Activated CD4-positive, alpha-beta T cell treated with anti-CD3 and anti-CD28 coated beads, Interleukin-2, amount 50 U/mL, for 16 hours (primary cell): Measurements from ENCODE around the gene CCNC.
"Not testable (repeated sequence)": the region's sequence is repeated elsewhere in the genome, so short reads cannot be mapped to it uniquely, and the experiment has no call there.

Experiments used
- DNase-seq: peaks from one replicate; pipeline ENCODE4 v3.0.0-alpha.2; 2020

CCNC gene

DNA sequence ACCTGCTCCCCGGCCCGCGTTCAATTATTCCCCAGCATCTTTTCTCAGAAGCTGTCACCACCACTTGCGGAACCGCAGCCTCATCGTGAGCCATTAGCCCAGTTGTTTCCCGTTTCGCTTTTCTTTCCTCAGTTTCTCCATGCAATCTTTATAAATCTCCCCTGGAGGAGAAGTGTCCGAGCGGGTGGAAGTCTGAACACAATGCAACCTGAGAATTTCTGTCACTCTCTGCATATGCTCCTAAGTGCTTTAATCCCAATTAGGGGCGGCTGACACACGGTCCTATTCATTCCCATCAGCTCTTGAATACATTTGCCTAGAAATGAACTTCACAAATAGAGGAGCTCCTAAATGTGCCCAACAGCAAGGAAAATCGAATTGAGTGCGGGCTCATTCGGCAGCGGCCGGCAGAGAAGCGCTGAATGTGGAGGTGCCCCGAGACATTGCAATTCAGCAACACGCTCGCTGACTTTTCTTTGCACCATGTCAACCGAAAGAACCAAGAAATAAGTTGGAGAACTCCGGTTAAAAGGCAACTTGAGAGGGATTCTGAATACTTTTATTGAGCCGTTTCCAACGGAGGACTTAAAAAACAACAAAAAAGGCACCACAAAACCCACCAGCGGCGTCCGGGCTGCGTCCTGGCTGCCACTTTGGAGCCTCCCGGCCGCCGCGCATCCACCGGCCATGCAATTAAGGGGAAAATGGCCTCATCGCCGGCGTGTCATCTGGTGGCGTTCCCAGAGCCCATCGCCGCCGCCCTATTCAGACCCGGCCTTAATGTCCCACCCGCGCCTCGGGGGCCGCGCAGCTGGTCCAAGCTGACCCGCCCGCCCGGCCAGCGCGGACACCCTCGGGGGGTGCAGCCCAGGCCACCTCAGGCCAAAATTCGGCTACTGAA, 34.3 kb upstream of the CCNC start:
- no peak for DNase-seq

DNA sequence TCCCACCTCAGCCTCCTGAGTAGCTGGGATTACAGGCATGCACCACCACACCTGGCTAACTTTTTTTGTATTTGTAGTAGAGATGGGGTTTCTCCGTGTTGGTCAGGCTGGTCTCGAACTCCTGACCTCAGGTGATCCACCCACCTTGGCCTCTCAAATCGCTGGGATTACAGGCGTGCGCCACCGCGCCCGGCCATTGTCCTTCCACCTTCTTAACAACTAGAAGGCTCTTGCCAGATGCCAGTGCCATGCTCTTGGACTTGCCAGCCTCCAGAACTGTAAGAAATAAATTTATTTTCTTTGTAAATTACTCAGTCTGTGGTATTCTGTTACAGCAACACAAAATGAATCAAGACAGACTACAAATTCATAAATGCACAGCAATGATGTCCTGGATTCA, 26.2 kb upstream of the CCNC start:
- DNase-seq = not testable (repeated sequence)

DNA sequence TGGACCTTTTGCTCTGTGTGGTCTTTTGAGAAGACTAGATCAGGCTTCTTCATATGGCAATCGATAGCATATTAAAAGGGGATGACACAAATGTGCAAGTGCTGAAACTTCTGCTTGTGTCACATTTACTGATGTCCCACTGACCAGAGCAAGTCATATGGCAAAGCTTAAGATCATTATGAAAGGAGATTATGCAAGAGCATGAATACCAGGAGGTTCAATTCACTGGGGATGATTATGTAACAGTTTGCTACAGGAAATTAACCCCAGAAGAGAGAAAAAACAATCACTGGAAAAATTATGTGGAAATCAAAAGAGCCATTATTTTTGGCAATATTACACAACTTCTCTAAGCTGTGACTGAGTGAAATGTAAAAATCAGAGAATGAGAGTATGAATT, 24.4 kb upstream of the CCNC start:
- no peak for DNase-seq

DNA sequence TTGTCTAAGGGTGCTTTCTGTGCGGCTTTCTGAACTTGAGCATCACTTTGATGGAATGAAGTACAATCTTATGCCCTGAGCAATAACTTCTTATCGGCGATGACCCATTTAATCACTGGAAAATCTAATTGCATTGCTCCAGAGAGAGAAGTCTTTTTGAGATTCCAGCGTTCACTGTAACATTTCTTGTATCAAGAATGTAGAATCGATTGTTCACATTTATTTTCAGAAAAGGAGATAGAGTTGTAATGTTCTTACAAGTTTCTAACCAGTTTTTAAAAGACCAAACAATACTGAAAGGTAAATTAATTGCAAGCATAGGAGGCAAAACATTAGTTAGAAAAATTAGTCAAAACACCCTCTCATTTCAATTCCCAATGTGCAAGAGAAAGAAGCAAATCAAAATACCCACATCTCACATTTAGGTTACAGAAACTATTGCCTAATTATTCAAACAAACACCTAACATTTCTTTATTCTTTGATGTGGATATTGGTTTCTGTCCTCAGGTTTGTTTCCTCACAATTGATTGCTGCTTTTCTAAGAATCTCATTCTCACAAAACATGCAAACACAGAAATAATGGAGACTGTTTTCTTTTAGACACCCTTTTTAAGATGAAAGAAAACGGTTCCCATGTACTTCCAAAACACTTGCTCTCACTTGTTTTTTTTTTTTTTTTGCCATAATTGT, 23.4 kb upstream of the CCNC start:
- no peak for DNase-seq

DNA sequence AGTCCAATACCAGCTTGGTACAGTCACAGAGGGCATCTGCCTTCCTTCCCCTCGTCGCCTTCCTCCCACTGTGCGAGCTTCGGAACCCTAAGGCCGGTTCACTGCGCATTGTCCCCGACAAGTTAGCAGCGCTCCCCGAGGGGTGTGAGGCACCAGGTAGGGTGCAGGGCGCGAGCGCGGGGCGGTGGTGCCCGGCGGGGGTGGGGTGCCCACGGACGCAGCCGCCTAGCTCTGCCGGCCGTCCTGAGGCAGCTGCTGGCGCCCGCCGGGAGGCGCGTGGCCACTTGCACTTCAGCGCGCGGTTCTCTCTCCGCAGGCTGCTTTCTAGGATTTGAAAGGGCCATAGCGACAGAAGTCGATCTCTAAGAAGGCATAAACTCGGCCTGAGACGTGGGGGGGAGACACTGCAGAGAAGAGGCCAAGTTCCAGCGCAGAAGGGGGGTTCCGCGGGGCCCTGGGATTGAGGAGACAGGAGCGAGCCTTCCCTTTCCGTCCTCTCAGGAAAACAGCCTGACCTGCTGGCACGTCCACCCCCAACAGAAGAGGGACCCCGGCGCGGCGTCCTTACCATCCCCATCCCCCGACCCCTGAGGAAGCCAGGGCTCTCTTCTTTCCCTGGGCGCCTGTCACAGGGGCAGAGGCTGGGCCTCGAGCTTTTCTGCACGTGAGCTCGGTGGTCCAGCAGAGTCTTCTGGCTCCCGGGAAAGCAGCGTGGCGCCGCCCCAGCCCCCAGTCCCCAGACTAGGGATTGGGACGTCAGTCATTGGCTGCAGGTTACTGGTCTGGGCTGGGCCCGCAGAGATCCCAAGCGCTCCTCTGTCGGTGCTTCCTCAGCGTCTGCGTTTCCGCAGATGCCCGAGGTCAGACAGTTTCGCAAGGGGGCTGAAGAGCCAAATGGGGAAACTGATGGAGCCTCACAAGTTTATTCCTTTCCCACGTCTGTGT, 22.5 kb upstream of the CCNC start:
- no peak for DNase-seq

DNA sequence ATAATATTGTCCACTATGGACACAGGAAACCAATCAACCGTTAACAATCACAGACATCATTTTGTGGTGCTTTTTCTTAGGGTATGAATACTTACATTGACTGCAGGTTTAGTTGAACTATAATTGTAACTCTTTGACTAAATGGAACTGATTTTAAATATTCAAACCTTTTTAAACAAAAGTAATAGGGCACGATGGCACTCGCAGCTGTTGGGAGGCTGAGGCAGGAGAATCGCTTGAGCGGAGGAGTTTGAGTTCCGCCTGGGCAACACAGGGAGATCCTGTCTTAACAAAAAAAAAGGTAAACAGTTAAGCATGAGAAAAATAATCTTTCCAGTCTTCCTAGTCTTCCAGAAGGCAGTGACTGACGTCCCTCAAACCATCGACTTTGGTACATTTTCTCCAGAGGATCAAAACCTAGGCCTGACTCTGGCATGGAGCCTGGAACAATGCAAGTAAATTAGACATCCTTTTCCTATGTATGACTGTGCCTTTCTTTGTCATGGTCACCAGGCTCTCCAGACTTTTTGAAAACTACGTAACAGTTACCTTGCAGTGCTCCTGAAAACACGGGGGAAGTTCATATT, 21.5 kb upstream of the CCNC start:
- no peak for DNase-seq

DNA sequence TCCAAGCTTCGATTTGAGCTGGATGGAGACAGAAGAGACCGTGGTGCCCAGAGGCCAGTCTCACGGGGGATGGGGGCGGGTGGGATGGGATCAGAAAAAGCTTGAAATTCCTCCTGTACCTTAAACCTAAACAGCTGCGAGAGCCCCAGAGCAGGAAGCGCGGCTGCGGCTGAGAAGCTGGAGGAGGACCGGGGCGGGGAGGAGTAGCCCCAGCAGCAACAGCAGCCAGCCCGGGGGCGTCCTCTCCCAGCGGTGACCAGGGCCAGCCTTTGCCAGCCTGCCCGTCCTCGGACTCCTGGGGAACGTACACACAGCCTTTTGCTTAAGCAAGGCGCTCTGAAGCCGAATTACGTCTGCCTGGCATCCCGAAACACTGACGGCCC, 20.8 kb upstream of the CCNC start:
- no peak for DNase-seq

DNA sequence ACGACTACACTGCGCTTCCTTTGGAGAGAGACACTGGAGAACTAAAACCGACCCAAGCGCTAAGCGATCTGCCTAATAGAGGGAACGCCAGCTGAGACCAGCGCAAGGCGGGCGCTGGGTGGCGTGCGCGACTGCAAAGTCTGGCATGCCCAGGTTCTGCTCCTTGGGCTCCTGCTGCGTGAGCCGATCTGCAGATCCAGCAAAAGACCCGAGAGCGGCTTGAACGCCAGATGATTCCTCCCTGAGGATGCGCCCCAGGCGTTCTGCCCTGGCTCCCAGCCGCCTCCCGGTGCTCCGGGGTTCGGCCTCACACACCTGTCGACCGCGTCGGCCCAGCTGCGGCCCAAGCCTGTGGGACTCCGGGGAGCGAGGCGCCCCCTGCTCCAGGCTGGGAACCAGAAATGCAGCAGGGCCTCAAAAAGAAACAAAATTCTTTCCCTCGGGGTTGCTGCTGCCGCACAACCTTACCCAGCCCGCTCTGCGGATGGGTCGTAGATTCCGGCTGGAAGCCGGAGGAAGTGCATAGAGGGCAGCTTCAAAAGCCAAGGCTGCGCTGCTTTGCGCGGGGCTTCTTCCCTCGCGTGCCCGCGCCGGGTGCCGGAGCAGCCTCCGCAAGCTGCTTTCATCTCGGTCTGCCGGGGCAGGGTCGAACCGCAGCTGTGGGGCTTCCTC, 20.3 kb upstream of the CCNC start:
- peak; percentile 72 for DNase-seq

DNA sequence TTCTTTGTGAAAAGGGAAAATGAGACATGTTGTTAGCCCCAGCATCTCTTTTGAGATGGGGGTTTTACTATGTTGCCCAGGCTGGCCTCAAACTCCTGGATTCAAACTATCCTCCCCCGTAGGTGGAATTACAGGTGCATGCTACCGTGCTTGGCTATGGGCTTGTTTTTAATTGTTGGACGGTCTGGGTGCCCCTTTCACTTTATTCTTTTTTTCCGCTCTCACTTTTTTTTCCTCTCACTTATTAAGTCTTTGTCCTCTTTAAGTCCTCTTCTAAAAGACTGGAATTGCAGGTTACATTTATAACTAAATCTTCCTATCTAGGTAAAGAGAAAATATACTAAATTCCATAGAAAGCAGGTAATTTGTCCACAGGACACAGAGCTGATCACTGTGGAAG, 19.3 kb upstream of the CCNC start:
- DNase-seq = no peak

DNA sequence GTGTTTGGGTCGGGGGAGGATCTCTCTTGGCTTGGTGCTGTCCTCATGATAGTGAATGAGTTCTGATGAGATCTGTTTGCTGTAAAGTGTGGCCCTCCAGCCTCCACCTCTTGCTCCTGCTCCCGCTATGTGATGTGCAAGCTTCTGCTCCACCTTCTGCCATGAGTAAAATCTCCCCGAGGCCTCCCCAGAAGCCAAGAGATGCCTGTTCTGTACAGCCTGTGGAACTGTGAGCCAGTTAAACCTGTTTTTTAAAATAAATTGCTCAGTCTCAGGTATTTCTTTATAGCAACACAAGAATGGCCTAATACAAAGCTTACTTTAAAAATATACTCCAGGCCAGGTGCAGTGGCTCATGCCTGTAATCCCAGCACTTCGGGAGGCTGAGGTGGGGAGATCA, 11.3 kb upstream of the CCNC start:
- no peak for DNase-seq

DNA sequence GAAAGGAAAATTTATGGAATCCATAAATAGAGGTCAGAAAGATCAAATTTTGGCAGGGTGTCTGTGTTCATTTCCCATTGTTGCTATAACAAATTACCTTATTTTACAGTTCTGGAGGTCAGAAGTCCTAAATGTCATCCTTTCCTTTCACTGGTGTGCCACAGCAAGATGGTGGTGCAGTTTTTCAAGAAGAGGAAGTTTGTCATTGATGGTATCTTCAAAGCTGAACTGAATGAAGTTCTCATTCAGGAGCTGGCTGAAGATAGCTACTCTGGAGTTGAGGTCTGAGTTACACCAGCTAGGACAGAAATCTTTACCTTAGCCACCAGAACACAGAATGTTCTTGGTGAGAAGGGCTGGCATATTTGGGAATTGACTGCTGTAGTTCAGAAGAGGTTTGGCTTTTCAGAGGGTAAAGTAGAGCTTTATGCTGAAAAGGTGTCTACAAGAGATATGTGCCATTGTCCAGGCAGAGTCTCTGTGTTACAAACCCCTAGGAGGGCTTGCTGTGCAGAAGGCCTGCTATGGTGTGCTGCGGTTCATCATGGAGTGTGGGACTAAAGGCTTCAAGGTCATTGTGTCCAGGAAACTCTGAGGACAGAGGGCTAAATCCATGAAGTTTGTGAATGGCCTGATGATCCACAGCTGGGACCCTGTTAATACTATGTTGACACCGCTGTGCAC, 7.2 kb upstream of the CCNC start:
- DNase-seq = no peak

DNA sequence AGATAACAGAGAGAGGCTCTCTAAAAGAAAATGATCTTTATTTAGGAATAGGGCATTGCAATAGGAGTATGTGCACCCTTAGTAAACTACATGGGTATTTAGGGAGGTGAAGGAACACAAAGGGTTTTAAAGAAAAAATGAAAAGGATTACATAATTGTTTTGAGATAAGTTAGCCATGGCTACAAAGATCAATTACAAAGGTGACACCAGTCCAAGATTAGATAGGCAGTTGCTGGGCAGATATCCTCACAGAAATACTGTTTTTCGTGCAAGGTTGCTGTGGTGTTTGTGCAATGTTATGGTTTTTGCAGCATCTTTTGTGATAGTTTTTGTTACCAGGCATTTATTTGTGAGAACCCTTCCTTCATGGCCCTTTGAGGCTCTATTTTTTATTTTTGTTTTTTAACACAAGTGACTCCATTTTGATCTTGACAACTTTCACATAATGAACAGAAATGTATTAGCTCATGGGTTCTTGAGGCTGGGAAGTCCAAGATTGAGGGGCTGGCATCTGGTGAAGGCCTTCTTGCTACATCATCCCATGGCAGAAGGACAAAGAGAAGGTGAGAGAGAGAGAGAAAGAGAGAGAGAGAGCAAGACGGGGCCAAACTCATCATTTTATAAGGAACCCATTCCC, 5.6 kb upstream of the CCNC start:
- DNase-seq = no peak

DNA sequence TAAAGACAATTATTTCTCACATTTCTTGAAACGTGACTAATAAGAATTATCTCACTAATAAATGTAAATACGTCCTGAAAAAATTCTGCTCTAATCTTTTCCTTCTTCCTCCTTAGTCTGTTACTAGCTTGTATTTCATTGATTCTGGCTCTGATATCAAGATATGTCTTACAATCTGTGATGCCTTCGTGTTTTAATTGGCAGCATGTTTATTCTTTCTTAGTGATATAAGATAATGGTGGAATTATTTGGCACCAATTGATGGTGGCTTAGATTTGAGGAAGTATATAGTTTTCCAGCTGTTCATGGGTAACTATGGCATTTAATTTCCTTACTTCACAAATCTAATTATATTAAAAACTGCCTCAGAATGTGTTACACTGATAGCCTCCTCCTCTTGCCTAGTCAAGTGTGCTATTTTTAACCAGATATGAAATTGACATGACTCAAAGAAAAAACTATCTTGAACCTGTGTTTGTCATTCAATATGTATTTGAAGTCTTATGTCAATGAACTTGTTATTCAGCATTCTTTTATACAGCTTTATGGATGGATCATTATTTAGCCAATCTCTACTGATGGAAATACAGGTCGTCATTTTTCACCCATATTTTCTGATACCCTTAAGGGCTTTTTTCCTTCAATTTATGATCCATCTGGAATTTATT, 5.3 kb downstream of the CCNC start:
- DNase-seq = no peak

DNA sequence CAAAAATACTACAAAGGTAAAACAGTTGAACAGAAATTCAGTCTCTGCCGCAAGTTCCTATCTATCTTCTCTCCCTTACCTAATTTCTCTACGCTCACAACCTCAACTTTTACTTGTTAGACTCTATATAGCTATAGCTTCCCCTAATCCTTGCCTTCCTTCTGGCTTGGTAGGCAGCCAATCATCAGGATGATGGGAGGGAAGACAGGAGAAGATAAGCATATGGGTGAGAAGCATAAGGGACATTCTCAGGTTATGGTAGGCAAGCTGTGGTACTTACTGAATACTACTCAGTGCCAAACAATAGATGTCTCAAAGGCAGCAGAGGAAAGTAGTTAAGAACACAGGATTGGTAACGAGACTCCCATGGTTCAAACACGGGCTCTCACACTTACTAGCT, 7.8 kb downstream of the CCNC start:
- DNase-seq = no peak

DNA sequence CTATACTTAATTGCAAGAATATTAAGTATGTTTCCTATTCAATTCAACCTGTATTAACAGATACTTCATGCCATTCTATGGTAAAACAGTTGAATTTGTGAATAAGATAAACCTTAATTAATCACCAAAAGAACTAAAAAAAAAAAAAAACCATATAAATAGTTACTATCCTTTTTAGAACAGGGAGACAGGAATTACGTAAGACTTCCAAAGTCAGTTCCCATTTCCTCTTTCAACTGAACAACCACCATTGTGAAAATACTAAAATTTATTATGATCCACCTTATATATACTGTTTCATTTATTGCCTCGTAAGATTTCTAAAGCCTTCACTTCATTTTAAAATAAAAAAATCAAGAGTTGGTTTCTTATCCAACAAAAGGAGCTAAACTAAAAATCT, 9.4 kb downstream of the CCNC start:
- DNase-seq = no peak

DNA sequence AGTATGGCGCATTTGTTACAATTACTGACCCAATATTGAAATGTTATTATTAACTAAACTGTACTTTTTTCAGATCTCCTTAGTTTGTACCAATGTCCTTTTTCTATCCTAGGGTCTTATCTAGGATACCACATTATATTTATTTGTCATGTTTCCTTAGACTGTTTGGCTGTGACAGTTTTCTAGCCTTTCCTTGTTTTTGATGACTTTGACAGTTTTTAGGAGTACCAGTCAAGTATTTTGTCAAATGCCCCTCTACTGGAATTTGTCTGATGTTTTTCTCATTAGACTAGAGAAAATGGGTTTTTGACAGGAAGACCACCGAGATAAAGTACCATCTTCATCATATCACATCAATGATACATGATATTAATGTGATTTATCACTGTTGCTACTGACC, 14.6 kb downstream of the CCNC start:
- DNase-seq = no peak

DNA sequence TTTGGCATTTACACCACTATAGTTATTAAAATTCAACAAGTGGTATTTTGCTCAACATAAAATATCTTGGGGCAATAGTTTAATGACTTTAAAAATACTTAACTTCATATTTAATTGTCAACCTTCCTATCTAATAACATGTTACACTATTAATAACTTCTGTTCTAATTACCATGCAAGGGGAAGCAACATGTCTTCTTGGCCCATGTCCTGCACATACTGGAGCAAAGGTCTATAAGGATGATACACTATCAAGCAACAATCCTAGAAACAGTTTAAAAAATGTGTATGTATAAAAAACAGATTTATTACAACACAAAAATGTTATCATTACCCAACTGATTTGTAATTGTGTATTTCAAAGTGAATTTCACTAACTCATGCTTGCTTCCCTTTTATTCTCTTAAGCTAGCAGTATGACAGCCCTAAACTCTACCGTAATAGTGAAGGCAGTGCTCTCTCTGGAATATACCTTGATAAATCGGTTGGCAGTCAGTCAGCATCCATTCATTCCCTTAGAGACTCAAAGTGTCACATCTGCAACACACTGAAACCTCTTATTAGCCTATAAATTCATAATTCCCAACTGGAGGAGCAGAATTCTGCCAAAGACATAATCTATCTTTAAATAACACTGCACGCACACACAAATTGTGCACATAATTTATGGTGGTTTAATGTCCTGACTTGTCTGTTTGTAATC, 18.3 kb downstream of the CCNC start:
- no peak for DNase-seq

DNA sequence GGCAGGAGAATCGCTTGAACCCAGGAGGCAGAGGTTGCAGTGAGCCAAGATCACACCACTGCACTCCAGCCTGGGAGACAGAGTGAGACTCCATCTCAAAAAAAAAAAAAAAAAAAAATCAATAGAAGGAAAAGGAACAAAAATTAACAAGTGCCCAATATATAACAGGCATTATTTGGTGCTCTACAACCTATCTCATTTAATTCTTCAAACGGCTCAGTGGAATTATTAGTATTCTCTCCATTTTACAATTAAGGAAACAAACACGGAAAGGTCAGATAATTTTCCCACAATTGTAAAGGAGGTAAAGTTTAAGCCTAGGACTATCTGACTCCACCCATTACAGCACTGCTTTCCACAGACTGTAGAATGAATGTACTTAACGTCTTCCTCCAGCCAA, 19.8 kb downstream of the CCNC start:
- no peak for DNase-seq

DNA sequence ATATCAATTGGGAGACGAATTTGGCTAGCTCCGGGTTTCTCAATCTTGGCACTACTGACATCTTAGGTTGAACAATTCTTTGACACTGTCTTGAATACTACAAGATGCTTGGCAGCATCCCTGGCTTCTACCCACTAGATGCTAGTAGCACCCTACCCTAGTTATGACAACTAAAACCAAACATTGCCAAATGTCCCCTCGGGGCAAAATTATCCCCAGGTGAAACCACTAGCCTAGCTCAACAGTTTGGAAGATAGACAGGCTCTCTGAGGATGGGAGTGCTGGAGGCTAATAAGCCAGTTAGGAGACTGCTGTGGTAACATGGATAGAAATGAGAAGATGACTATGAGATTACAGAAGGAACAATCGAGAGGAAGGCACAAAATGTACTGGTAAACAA, 20.9 kb downstream of the CCNC start:
- no peak for DNase-seq

DNA sequence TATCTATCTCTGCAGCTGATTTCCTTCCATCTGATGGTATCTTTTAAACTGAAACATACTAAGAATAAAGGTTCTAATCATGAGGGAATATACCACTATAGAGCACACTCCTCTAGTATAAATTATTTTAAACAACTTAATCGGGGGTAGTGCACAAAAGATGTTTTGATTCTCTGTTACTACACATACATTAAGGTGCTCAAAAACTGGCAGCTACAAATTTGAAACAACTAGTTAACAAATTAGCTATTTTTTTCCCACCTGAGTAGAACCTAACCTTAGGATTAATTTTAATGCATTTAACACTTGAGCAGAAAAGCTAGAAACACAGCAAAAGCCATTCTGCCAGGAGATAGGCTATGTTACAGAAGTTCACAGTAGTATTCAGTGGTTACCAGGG, 23.0 kb downstream of the CCNC start:
- no peak for DNase-seq
